IMR-90 (cell line): Measurements from ENCODE around the gene KLF7. TPM values are rescaled to one million over a fixed set of nuclear protein-coding genes. Genes with fewer than 3 reads are reported as not detected.

Source experiments
- ATAC-seq: fragments of 200-7000 bp; cut with Tn5 transposase; 2 replicates; pipeline ENCODE4 v1.9.1; 2020; ENCODE audit warnings: low read depth, mild to moderate bottlenecking, moderate library complexity
- BruUV-seq: library from RNA; stranded (reverse); fragments of 400-500 nt; replicated peaks from 2 replicates; lab custom pipeline; 2021; lab: Mats Ljungman, UMichigan
- CTCF ChIA-PET: fragments of 300-600 bp; formaldehyde crosslinking; extraction: SDS; loops from one replicate; lab custom pipeline; 2021; ENCODE audit warnings: antibody characterized with exemption; lab: Yijun Ruan, JAX
- POLR2A ChIA-PET: fragments of 300-600 bp; sonication (Branson Sonifier 250); formaldehyde crosslinking; loops from one replicate; lab custom pipeline; 2022; ENCODE audit warnings: antibody characterized with exemption; ENCODE audit not compliant: unreplicated experiment; lab: Charles Lee
- DNase-seq: peaks from one replicate; pipeline ENCODE4 v3.0.0; 2013
- H2AFZ ChIP-seq: replicated peaks from 2 replicates; pipeline ENCODE3; 2013; ENCODE audit warnings: low read length, mild to moderate bottlenecking; ENCODE audit not compliant: poor library complexity
- H2AK5ac ChIP-seq: 2 replicates; pipeline ENCODE4 v1.6.1; 2013; ENCODE audit warnings: low read depth, low read length, inconsistent platforms
- H2AK9ac ChIP-seq: replicated peaks from 2 replicates; pipeline ENCODE3; 2013; ENCODE audit warnings: mild to moderate bottlenecking, low read depth, low read length, moderate library complexity; ENCODE audit not compliant: poor library complexity
- H2BK120ac ChIP-seq: 2 replicates; pipeline ENCODE4 v1.6.1; 2013; ENCODE audit warnings: low read depth, low read length, inconsistent platforms
- H2BK15ac ChIP-seq: 3 replicates; pipeline ENCODE4 v1.6.1; 2013; ENCODE audit warnings: low read depth, low read length, inconsistent platforms
- H2BK20ac ChIP-seq: 2 replicates; pipeline ENCODE4 v1.6.1; 2013; ENCODE audit warnings: low read depth, mild to moderate bottlenecking, inconsistent platforms, low read length, moderate library complexity
- H2BK5ac ChIP-seq: 2 replicates; pipeline ENCODE4 v1.6.1; 2013; ENCODE audit warnings: mild to moderate bottlenecking, low read depth, low read length, inconsistent platforms; ENCODE audit not compliant: poor library complexity, severe bottlenecking
- H3K14ac ChIP-seq: replicated peaks from 2 replicates; pipeline ENCODE4 v1.6.1; 2013; ENCODE audit warnings: low read depth, low read length, inconsistent platforms
- H3K18ac ChIP-seq: 2 replicates; pipeline ENCODE4 v1.6.1; 2013; ENCODE audit warnings: low read depth, low read length, control low read depth
- H3K23ac ChIP-seq: 2 replicates; pipeline ENCODE4 v1.6.1; 2013; ENCODE audit warnings: low read depth, low read length, inconsistent platforms
- H3K27ac ChIP-seq: 2 replicates; pipeline ENCODE4 v1.5.1; 2013; ENCODE audit warnings: mild to moderate bottlenecking, control low read depth, low read length; ENCODE audit not compliant: insufficient read depth
- H3K27me3 ChIP-seq: 2 replicates; pipeline ENCODE4 v1.6.1; 2013; ENCODE audit warnings: low read length; ENCODE audit not compliant: control insufficient read depth, insufficient read depth
- H3K36me3 ChIP-seq: 2 replicates; pipeline ENCODE4 v1.6.1; 2013; ENCODE audit warnings: low read length, mixed read lengths; ENCODE audit not compliant: control insufficient read depth, insufficient read depth
- H3K4ac ChIP-seq: 2 replicates; pipeline ENCODE4 v1.6.1; 2013; ENCODE audit warnings: low read depth, low read length, inconsistent platforms
- H3K4me1 ChIP-seq: 2 replicates; pipeline ENCODE4 v1.6.1; 2013; ENCODE audit warnings: low read length, mixed read lengths; ENCODE audit not compliant: control insufficient read depth, insufficient read depth
- H3K4me2 ChIP-seq: 2 replicates; pipeline ENCODE4 v1.6.1; 2013; ENCODE audit warnings: low read depth, mild to moderate bottlenecking, control low read depth, low read length, moderate library complexity
- H3K4me3 ChIP-seq: 2 replicates; pipeline ENCODE4 v1.5.1; 2013; ENCODE audit warnings: low read depth, mild to moderate bottlenecking, control low read depth, low read length, moderate library complexity; ENCODE audit not compliant: insufficient read depth
- H3K56ac ChIP-seq: 2 replicates; pipeline ENCODE4 v1.6.1; 2013; ENCODE audit warnings: low read length, inconsistent platforms; ENCODE audit not compliant: insufficient read depth; ENCODE audit errors: extremely low read depth
- H3K79me1 ChIP-seq, 2 experiments: 2 replicates each; pipeline ENCODE4 v1.6.1; 2013; ENCODE audit warnings: low read length in 2 of 2, inconsistent platforms in 1 of 2, low read depth in 1 of 2
- H3K9ac ChIP-seq: 2 replicates; pipeline ENCODE4 v1.6.1; 2013; ENCODE audit warnings: low read depth, low read length, control low read depth
- H3K9me1 ChIP-seq: 2 replicates; pipeline ENCODE4 v1.6.1; 2013; ENCODE audit warnings: low read length, inconsistent platforms; ENCODE audit not compliant: insufficient read depth
- H3K9me3 ChIP-seq: 2 replicates; pipeline ENCODE4 v1.6.1; 2013; ENCODE audit warnings: low read length; ENCODE audit not compliant: control insufficient read depth, insufficient read depth
- H4K20me1 ChIP-seq: 2 replicates; pipeline ENCODE4 v1.6.1; 2013; ENCODE audit warnings: low read length, inconsistent platforms; ENCODE audit not compliant: insufficient read depth
- H4K5ac ChIP-seq: 2 replicates; pipeline ENCODE4 v1.6.1; 2013; ENCODE audit warnings: mild to moderate bottlenecking, low read depth, low read length, control low read depth
- H4K8ac ChIP-seq, 2 experiments: 2 replicates each; pipeline ENCODE4 v1.6.1; 2013; ENCODE audit warnings: low read depth in 2 of 2, low read length in 2 of 2, control low read depth in 1 of 2, inconsistent platforms in 1 of 2
- H4K91ac ChIP-seq: 2 replicates; pipeline ENCODE4 v1.6.1; 2013; ENCODE audit warnings: low read depth, low read length, inconsistent platforms; ENCODE audit not compliant: insufficient read depth
- BHLHE40 ChIP-seq: fragments of 150-350 bp; IDR thresholded peaks from 2 replicates; pipeline ENCODE4 v1.6.1; 2016; ENCODE audit warnings: mild to moderate bottlenecking, low read depth, low read length
- MAZ ChIP-seq: IDR thresholded peaks from 2 replicates; pipeline ENCODE4 v1.6.1; 2012; ENCODE audit warnings: low read depth, mild to moderate bottlenecking, low read length, improper control_type of control experiment, moderate library complexity, borderline replicate concordance
- MXI1 ChIP-seq: IDR thresholded peaks from 2 replicates; pipeline ENCODE4 v1.6.1; 2012; ENCODE audit warnings: low read depth, mild to moderate bottlenecking, low read length, moderate library complexity, borderline replicate concordance
- NFE2L2 ChIP-seq: fragments of 150-350 bp; IDR thresholded peaks from 2 replicates; pipeline ENCODE4 v1.6.1; 2016; ENCODE audit warnings: low read depth, mild to moderate bottlenecking, low read length
- POLR2A ChIP-seq: IDR thresholded peaks from 2 replicates; pipeline ENCODE4 v1.6.1; 2012; ENCODE audit warnings: mild to moderate bottlenecking, low read depth, low read length
- WGBS, 2 experiments: methylation state at CpG; one replicate each; pipeline versions ENCODE4 v1.1.5 to v1.1.7; 2013; ENCODE audit warnings: missing lambda C conversion rate in 2 of 2; ENCODE audit not compliant: insufficient read length in 1 of 2; ENCODE audit errors: extremely low coverage in 2 of 2; 5-methylcytosine and 5-hydroxymethylcytosine counted together
- dilution Hi-C: fragments of 300-500 bp; cut with HindIII; formaldehyde crosslinking; loops from one replicate; pipeline ENCODE4 v1.14.3; 2018; ENCODE audit warnings: low sequenced_read_pairs; ENCODE audit not compliant: unreplicated experiment
- in situ Hi-C: fragments of 300-500 bp; cut with MboI; formaldehyde crosslinking; loops from 3 replicates; pipeline ENCODE4 v1.14.3; 2019; ENCODE audit warnings: low sequenced_read_pairs, inconsistent platforms, mixed read lengths
- intact Hi-C: fragments of 100-400 bp; cut with micrococcal nuclease; formaldehyde crosslinking; loops from 2 replicates; pipeline ENCODE4 v1.10.0; 2022
- polyA plus RNA-seq, 3 experiments: library from polyadenylated mRNA; depleted of rRNA; stranded (reverse); fragments of >200 nt; gene quantifications; 2 replicates each; pipeline ENCODE4 v1.2.3, GENCODE V29; 2012; ENCODE audit warnings: low replicate concordance in 1 of 3
- total RNA-seq: library from RNA; depleted of rRNA; stranded (reverse); fragments of >200 nt; gene quantifications from 2 replicates; pipeline ENCODE4 v1.2.3, GENCODE V29; 2012

KLF7 gene
- total and polyA plus RNA-seq, 2 of the 4 experiments (the other 2 are of a cell fraction) = 23.1 to 28.5 TPM

DNA sequence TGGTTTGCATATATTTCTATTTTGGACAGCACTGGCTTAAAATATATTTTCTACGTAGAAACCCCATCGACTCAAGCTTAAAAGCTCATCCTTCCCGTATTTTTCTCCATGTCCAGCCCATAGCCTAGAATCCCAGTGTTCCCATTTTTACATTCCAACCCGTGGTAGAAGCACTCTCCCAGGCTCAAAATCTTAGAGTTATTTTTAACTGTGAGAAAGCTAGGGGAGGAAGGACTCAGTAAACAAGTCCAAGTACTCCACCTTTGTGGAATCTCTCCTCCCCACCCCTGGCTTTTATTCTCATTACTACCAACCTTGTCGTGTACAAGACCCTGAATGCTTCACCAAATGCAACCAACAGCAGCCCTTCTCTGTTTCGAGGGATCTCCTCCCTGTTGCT lies 69.8 kb downstream of the KLF7 start:
- Histone ChIP-seq H3K36me3 (peaks cover 6% of the 10 kb centered on the region), H3K14ac (no peak overlapping the region), H4K5ac (no peak overlapping the region), H4K8ac (no peak overlapping the region), H3K23ac (no peak overlapping the region), H3K18ac (no peak overlapping the region), H3K9me1 (peaks cover 12% of the 10 kb centered on the region), H2AK5ac (no peak overlapping the region), H2BK20ac (no peak overlapping the region), H3K27ac (no peak overlapping the region), H3K4ac (no peak overlapping the region), H4K91ac (no peak overlapping the region), H3K9ac (no peak overlapping the region), H3K4me3 (no peak overlapping the region), H2BK5ac (no peak overlapping the region), H2BK120ac (no peak overlapping the region), H3K56ac (no peak overlapping the region), H3K79me1 (peaks cover 43 to 67% of the 10 kb centered on the region in 2 experiments), H3K4me2 (no peak overlapping the region), H2AK9ac (no peak overlapping the region), H3K27me3 (no peaks in the 10 kb centered on the region), H3K4me1 (peaks cover 2% of the 10 kb centered on the region; the same call in 1 of the 2 replicates), H2BK15ac (no peak overlapping the region), H2AFZ (no peak overlapping the region), H4K20me1 (peaks cover 68% of the 10 kb centered on the region), H3K9me3 (no peaks in the 10 kb centered on the region)
- TF ChIP-seq NFE2L2 (no peak), MXI1 (no peak), POLR2A (no peak), MAZ (no peak), BHLHE40 (no peak)
- no TSS peak for BruUV-seq
- ChIA-PET CTCF (no interaction called here), POLR2A (no interaction called here)
- ATAC-seq (no peak), DNase-seq (no peak)
- intact Hi-C loops (no loop called here), in situ Hi-C loops (no loop called here), dilution Hi-C loops (no loop called here)
- WGBS, 2 experiments = 100% methylated on average over 2 of the region's 6 CpGs; no CpG with 5 or more reads in 1 of the 2 experiments
